Measurements from ENCODE around the gene B4GALNT2.

Gene B4GALNT2

DNA sequence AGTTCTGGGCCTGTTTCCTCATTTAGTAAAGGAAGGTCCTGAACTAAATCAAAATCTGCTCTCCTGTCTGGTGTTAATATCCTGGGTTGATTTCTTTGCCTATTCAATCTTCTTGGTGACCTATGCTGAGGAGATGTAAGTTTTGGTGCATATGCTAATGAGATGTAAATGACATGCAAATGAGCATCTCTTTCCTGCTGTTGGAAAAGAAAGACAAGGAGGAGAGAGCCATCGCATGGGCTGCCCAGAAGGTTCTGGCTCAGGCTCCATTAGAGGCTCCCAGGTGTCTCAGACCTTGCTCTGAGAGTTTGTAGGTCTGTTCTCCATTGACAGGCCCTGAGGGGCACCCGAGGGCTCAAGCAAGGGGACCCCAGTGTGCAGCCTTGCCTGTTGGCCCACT is 81.3 kb downstream of the B4GALNT2 start:
- no peak for DNase-seq (ENCODE audit: low read depth)

DNA sequence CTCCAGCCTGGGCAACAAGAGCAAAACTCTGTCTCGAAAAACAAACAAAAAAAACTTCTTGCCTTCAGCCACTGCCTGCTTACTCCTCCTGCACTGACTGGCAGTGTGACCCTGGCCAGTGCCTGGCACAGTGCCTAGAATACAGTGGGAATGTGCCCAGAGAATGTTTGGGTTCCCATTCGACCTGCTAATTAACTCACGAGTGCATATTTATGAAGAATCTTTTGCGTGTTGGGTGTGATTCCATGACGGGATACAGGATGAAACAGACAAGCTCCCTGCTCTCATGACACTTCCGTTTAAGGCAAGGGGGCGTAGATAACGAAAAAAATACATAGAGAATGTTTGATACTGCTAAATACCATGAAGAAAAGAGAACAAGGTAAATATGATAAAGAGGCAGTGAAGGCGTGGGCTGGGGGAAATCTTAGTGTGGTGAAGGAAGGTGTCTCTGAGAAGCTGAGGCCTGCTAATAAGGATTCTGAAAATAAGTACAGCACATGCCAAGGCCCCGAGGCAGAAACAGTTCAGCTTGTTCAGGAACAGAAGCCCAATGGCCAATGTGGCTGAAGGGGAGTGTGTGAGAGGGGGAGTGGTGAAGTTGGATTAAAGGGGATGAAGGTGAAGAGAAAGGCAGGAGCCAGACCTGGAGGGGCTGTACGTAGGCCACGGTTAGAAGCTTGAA is 82.2 kb downstream of the B4GALNT2 start:
- no peak for DNase-seq (ENCODE audit: low read depth)

DNA sequence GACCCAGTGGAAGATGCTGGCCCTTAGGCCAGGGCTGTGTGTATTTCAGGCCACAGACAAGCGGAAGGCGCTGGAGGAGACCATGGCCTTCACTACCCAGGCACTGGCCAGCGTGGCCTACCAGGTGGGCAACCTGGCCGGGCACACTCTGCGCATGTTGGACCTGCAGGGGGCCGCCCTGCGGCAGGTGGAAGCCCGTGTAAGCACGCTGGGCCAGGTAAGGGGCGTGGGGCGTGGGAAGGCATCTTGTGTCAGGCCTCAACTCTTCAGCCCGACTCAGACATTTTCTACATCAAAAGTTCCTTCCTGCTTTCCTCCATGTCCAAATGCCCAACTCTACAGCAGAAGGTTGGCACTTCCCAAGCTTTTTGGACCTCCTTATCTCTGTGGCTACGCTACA is 83.9 kb downstream of the B4GALNT2 start:
- DNase-seq (ENCODE audit: low read depth): no peak

DNA sequence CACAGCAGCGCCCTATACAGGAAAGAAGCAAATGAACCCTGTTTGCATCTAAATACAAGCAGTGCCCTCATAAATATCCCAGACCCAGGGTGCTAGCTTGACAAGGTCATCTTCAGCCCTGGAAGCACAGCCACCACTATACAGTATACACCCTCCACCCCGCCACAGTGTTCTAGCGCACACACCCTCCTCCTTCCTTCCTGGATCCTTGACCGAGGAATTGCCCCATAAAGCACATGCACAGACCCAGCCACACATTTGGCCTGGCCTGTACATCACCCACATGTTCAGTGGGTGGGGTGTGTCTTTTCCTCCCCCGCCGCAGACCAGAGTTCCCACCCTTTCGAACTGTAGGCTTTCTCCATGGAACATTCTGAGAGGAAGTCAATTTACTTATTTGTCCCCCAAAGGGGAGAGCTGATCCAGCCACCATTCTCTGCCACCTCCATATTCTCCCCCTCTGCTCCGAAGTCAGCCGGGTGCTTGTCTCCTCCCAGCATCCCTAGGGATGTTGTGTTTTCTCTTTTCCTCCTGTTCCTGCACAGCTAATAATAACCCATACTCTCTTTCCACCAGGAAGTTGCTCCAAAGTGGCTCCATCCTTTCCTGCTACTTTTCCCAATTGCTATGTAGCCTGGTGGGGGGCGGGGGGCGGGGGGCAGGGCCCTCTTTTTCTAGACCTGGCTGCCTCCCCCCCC is 84.5 kb downstream of the B4GALNT2 start:
- DNase-seq (ENCODE audit: low read depth): no peak

DNA sequence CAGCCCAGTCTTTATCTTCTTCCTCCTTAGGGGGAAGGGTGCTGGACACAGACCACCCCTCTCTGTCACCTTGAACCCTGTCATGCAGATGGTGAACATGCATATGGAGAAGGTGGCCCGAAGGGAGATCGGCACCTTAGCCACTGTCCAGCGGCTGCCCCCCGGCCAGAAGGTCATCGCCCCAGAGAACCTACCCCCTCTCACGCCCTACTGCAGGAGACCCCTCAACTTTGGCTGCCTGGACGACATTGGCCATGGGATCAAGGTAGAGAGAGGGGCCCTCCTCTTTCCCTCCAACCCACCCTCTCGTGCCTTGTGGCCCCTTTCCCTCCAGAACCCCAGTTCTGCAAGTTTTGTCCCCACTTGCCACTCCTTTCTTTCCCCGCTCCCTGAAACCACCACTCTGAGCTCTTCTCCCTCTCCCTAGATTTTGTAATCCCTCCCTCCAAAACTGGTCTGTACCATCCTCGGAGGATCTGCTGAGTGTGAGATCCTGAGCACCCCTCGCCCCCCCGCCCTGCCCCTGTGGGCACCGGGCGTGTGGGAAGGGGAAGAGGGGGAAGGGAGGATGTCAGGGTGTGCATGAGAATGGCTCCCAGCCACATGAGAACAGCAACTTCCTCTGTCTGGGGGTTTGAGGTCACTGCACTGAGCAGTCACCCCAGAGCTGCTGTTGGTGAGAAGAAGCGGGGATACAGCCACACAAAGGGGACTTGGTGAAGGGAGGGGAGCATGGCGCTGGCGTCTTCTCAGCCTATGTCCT is 85.3 kb downstream of the B4GALNT2 start:
- no peak for DNase-seq (ENCODE audit: low read depth)

DNA sequence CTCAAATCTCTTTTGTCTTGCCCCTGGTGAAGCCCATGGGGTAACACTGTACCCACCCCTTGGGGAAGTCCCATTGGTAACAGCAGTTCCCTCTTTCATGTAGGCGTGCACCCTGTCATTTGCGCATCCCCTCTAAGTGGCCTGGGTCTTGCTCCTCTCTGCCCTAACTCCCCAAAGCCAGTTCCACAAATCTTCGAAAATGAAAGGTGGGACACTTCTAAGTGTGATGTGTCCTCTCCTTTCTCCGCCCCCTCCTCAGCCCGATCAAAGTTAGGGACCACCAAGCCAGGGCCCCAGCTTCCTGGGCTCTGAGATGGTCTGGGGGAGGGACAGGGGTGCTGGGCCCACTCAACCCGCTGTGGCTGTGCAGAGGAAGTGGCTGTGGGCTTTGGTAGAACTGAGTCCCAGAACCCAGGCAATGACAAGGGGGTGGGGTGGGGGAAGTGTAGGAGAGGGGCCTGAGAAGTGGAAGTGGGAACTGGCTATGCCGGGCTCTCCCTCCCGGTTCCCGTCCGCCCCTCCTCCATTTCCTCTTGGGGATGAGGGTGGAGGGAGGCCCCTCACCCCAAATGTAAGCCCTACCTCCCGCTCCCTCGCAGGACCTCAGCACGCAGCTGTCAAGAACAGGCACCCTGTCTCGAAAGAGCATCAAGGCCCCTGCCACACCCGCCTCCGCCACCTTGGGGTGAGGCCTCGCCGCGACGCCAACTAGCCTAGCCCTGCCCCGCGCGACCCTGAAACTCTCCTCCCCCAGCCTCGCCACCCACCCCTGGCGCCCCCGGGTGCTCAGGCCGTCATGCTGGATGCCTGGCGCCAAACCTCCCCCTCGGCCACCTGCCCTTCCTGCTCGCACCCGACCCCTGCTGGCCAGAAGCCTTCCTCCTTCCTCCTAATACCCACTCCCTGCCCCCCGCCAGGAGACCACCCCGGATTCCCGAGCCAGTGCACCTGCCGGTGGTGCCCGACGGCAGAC is 86.7 kb downstream of the B4GALNT2 start:
- DNase-seq (ENCODE audit: low read depth): no peak

DNA sequence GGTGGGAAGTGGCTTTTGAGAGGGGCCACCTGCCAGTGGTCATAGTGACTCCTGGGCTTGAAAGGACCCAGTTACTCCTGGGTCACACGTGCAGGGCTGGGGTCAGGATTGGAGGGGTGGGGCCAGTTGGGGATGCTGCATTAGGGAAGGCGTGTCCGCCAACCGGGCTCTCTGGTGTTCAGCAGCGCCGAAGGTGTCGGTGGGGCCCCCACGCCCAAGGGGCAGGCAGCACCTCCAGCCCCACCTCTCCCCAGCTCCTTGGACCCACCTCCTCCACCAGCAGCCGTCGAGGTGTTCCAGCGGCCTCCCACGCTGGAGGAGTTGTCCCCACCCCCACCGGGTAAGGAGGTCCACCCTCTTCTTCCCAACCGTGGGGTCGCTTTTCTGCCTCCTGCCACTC is 87.4 kb downstream of the B4GALNT2 start:
- no peak for DNase-seq (ENCODE audit: low read depth)

DNA sequence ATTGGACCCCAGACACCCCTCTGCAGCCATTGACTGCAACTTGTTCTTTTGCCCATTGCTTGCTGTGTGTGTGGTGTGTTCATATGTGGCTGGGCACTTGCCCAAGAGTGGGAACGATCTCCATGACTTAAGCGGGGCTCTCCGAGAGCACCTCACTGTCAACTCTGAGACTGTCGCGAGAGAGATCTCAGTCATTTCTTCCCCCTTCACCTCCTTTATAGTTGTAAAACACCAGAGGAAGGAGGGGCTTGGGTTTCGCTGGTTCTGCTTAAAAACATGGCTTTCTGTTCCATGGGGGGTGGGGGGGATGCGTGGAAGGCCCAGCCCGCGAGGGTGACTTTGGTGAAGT is 90.6 kb downstream of the B4GALNT2 start:
- no peak for DNase-seq (ENCODE audit: low read depth)

DNA sequence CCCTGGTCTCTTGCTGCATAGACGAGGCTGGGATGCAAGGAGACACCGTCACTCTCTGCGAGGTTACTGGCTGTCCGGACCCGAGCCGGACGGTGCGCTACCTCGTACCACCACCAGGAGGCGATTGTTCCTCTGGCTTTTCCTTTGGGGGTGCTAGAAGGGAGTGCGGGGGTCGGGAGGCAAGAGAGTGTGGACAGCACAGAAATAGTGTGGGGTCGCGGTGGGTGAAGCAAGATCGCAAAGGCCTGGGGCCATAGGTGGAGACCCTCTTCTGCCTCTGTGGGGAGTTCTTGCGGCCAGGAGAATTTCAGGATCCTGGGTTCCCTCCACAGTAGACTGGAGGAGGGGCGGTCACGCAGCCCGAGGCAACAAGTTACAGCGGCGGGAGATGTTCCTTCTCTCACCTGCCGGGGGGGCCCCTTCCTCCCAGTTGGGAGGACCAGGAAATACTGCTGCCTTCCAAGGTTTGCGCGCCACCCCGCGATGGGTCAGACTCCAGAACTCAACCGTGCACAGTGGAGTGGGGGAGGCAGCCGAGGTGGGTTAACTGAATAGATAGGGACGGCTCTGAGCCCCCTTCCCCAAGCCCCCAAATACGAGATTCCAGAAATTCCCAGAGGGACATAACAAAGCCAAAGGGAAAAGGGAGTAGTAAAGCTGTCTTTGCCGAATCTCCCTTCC is 91.1 kb downstream of the B4GALNT2 start:
- no peak for DNase-seq (ENCODE audit: low read depth)

DNA sequence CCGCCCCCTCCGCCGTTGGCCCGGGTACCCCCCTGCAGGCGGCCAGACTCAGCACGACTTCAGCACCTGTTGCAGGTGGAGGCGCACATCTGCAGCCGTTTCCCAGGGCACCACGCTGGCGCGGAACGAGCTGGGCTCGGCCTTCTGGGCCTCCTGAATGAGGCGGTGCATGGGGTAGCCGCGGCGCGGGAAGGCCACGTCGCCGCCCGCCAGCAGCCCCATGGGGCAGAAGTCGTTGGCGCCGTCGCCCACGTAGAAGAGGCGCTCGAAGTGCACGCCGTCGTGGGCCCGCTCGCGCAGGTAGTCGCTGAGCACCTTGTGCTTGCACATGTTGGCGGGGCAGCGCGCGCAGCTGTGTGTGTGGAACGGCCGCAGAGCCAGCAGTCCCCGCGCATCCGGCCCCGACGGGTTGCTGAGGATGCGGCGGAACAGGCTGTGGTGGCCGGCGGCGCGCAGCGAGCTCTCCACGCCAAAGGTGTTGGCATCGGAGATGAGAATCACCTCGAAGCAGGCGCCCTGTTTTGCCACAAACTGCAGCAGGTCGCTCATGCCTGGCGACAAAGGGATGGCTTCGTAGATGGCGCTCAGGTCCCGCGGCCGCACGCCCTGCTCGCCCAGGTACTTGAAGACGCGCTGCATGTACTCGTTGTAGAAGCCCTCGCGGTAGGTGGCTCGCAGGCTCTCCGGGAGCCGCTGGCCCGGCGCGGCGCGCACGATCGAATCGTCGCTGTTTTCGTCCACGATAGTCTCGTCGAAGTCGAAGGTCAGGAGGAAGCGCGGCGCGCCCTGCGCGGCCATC is 91.8 kb downstream of the B4GALNT2 start:
- no peak for DNase-seq (ENCODE audit: low read depth)

DNA sequence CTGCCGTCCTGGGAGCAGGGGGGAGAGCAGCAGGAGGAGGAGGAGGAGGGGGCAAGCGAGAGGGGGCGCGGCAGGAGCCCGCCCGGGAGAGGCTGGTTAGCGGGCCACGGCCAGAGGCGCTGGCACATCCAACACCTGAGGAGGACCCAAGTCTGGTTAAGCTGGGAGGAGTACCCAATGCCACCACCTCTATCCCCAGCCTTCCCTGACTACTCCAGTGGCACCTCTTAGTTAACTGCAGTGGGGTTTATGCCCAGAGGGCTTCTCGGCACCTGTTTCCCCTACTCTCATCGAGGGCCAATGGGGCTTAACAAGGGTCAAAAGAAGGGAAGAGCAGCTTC is 92.4 kb downstream of the B4GALNT2 start:
- no peak for DNase-seq (ENCODE audit: low read depth)

DNA sequence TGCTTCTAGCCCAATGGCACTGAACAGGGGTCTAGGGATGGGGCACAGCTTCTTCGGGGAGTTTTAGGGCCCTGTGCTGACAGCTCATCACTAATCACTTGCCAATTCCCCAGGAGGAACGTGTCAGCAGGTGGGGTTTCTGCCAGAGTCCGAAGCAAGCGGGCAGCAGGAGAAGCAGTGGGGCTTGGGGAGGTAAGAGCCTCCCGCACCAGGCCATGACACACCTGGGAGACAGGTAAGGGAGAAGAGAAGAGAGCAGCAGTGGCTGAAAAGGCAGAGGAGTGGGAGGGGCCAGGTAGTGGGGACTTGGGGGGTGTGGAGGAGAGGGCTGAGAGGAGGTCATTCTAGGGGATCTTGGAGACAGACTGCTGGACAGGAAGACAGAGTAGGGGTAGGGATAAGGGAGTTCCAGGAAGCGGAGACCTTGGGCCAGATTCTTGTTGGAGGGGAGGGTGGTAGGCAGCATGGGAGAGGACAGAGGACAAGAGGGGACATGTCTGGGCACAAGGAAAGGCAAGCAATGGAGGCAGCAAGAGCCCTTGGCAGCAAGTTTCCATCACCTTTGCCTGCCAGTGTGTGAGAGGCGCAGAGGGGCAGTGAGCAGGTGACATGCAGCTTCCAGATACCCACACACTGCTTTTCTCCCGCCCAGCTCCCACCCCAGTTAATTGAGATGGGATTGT is 93.1 kb downstream of the B4GALNT2 start:
- DNase-seq (ENCODE audit: low read depth): no peak

Measured in fibroblast of the conjunctiva (primary cell).